ENCODE data around the gene PSMD9. TPM values are rescaled to one million over a fixed set of nuclear protein-coding genes. Genes with fewer than 3 reads are reported as not detected.

PSMD9 gene
- total and polyA plus RNA-seq, 9 donors: 24.4 to 58.7 (median 35.5) TPM

DNA sequence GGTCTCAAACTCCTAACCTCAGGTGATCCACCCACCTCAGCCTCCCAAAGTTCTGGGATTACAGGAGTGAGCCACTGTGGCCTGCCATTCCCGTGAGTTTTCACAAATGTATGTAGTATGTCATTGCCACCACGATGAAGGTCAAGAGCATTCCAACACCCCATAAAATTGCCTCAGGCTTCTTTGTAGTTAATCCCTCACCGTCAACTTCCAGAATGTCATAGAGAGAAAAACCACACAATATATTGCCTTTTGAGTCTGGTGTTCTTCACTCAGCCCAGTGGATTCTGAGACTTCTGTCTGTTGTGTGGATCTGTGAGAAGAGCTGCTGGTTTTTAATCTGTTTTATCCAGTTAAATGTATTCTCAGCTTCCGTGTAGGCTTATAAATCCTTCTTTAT, 17.2 kb downstream of the PSMD9 start:
- 75 to 90% (median 82%) methylated on average over 4 of the region's 4 CpGs for WGBS, 3 donors
- intact Hi-C loops (cut with DNase I): no loop called here
- H3K36me3 ChIP-seq: peaks cover 2% of the 10 kb centered on the region

DNA sequence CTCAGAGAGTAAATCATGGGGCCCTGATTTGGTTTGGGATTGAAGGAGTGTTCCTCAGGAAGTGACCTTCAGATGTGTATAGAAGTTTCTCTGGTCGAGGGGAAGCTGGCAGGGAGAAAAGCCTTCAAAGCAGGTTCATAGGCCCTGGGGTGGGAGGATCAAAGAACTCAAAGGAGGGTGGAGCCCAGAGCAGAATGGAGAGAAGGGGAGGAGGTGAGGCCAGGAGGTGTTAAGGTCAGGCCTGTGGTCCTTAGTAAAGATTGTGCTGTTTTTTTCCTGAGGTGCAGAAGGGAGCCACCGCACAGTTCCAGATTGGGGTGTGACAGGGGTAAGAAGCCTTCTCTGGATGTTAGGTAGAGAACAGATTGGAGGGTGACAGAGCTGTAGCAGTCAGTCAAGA, 20.1 kb downstream of the PSMD9 start:
- 55 to 62% (median 59%) methylated on average over 2 of the region's 2 CpGs for WGBS, 3 donors
- Histone ChIP-seq H3K9me3 (no peaks in the 10 kb centered on the region), H3K4me1 (ENCODE audit: insufficient read depth) (no peaks in the 10 kb centered on the region), H3K27ac (no peak overlapping the region), H3K27me3 (no peaks in the 10 kb centered on the region), H3K4me3 (no peak overlapping the region), H3K36me3 (no peaks in the 10 kb centered on the region)
- TF ChIP-seq, protein P1, sequence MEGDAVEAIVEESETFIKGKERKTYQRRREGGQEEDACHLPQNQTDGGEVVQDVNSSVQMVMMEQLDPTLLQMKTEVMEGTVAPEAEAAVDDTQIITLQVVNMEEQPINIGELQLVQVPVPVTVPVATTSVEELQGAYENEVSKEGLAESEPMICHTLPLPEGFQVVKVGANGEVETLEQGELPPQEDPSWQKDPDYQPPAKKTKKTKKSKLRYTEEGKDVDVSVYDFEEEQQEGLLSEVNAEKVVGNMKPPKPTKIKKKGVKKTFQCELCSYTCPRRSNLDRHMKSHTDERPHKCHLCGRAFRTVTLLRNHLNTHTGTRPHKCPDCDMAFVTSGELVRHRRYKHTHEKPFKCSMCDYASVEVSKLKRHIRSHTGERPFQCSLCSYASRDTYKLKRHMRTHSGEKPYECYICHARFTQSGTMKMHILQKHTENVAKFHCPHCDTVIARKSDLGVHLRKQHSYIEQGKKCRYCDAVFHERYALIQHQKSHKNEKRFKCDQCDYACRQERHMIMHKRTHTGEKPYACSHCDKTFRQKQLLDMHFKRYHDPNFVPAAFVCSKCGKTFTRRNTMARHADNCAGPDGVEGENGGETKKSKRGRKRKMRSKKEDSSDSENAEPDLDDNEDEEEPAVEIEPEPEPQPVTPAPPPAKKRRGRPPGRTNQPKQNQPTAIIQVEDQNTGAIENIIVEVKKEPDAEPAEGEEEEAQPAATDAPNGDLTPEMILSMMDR (IDR thresholded peaks at IDR 0.05): no peak
- TF ChIP-seq POLR2A (IDR thresholded peaks at IDR 0.05): no peak
- TF ChIP-seq EP300 (IDR thresholded peaks at IDR 0.05): no peak
- intact Hi-C loops (cut with DNase I): no loop called here
- DNase-seq: no peak

More for the DNA sequence above, 17.2 kb downstream of the PSMD9 start:
- Histone ChIP-seq H3K4me3 (no peak overlapping the region), H3K27me3 (no peaks in the 10 kb centered on the region), H3K4me1 (ENCODE audit: insufficient read depth) (no peaks in the 10 kb centered on the region), H3K9me3 (no peaks in the 10 kb centered on the region), H3K27ac (no peak overlapping the region)
- TF ChIP-seq, protein P1 (IDR thresholded peaks at IDR 0.05): no peak
- TF ChIP-seq EP300 (IDR thresholded peaks at IDR 0.05): no peak
- DNase-seq: no peak

DNA sequence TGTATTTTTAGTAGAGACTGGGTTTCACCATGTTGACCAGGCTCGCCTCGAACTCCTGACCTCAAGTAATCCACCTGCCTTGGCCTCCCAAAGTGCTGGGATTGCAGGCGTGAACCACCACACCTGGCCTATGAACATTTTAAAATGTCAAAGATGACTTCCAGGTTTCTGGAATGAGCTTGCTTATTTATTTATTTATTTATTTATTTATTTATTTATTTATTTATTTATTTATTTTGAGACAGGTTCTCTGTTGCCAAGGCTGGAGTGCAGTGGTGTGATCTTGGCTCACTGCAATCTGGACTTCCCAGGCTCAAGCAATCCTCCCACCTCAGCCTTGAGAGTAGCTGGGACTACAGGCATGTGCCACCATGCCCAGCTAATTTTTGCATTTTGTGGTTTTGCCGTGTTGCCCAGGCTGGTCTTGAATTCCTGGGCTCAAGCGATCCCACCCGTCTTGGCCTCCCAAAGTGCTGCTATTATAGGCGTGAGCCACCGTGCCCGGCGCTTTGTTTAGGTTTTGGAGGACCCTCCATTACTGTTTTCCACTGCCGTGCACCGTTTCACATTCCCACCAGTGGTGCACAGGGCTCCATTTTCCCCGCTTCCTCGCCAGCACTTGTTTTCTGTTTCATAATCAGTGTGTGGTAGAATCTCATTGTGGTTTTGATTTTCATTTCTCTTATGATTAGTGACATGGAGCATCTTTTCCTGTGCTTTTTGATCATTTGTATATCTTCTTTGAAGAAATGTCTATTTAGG, 23.4 kb downstream of the PSMD9 start:
- TF ChIP-seq EP300 (IDR thresholded peaks at IDR 0.05) (no peak), POLR2A (IDR thresholded peaks at IDR 0.05) (no peak)
- TF ChIP-seq, protein P1 (IDR thresholded peaks at IDR 0.05): no peak
- no peaks in the 10 kb centered on the region for H3K36me3 ChIP-seq
- intact Hi-C loops (cut with DNase I): no loop called here
- no peaks in the 10 kb centered on the region for H3K9me3 ChIP-seq
- H3K4me1 ChIP-seq (ENCODE audit: insufficient read depth): no peaks in the 10 kb centered on the region
- DNase-seq: no peak
- no peak overlapping the region for H3K27ac ChIP-seq
- no peak overlapping the region for H3K4me3 ChIP-seq
- H3K27me3 ChIP-seq: no peaks in the 10 kb centered on the region
- WGBS, 3 donors: 92 to 95% (median 94%) methylated on average over 14 of the region's 14 CpGs

DNA sequence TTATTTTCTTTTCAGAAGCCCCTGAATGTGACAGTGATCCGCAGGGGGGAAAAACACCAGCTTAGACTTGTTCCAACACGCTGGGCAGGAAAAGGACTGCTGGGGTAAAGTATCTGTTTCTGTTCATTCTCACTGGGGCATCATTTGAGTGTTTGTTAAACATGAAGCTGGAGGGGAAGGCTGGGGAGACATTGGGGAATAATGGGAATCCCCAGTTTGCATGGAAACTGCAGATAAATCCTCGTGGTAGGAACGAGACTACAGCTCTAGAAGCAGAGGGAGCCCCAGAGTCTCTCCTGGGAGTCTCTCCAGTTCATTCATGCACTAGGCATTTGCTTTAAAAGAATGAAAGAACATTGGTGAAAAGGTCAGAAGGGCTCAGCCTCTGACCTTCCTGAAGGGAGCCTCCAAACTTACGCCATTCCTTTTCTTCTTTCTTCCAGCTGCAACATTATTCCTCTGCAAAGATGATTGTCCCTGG, 27.3 kb downstream of the PSMD9 start:
- no peak overlapping the region for H3K27ac ChIP-seq
- H3K27me3 ChIP-seq: no peaks in the 10 kb centered on the region
- no peak for DNase-seq
- no peak overlapping the region for H3K4me3 ChIP-seq
- H3K9me3 ChIP-seq: no peaks in the 10 kb centered on the region
- TF ChIP-seq, protein P1 (IDR thresholded peaks at IDR 0.05): no peak
- TF ChIP-seq EP300 (IDR thresholded peaks at IDR 0.05): no peak
- TF ChIP-seq POLR2A (IDR thresholded peaks at IDR 0.05): no peak
- WGBS, 3 donors: 61 to 71% (median 66%) methylated on average over 5 of the region's 5 CpGs
- H3K4me1 ChIP-seq (ENCODE audit: insufficient read depth): no peaks in the 10 kb centered on the region
- no peaks in the 10 kb centered on the region for H3K36me3 ChIP-seq
- intact Hi-C loops (cut with DNase I): no loop called here

Data from ovary (tissue), 9 donors.